ENCODE data around the gene NACAD. TPM values are rescaled to one million over a fixed set of nuclear protein-coding genes. Genes with fewer than 3 reads are reported as not detected.
A peak's percentile ranks its signal among the peaks of the same experiment; 100 is the strongest.
"Not testable (repeated sequence)": the region's sequence is repeated elsewhere in the genome, so short reads cannot be mapped to it uniquely, and the experiment has no call there.

NACAD gene
- total RNA-seq, 4 donors from 2014 or later: 1.4 to 4.4 (median 3.0) TPM

GRCh38 chr7:45116048-45116447 is 27.3 kb upstream of the NACAD start:
- DNase-seq (ENCODE audit: low spot score) (no peak), ATAC-seq (ENCODE audit: low FRiP score) (no peak)
- no peak for TF ChIP-seq CTCF (IDR thresholded peaks at IDR 0.05)

- no peak for ATAC-seq (ENCODE audit: low FRiP score)
- no peak for TF ChIP-seq CTCF (IDR thresholded peaks at IDR 0.05)
- DNase-seq (ENCODE audit: low spot score): no peak
These were observed 26.2 kb upstream of the NACAD start for GRCh38 chr7:45114926-45115325.

- DNase-seq (ENCODE audit: low spot score); ATAC-seq (ENCODE audit: low FRiP score): not testable (repeated sequence)
These were observed 25.5 kb upstream of the NACAD start for GRCh38 chr7:45114257-45114656.

- ATAC-seq (ENCODE audit: low FRiP score): no peak
- no peak for TF ChIP-seq CTCF (IDR thresholded peaks at IDR 0.05)
- no peak for DNase-seq (ENCODE audit: low spot score)
These were observed 23.9 kb upstream of the NACAD start for GRCh38 chr7:45112648-45113047.

GRCh38 chr7:45111298-45112223 is 22.8 kb upstream of the NACAD start, which contains the start of gene TBRG4:
TSS of gene TBRG4 (minus strand) at chr7:45111697. CDS start at chr7:45109237, 2,460 bp downstream.
- no peak for TF ChIP-seq CTCF (IDR thresholded peaks at IDR 0.05)
- peak; percentile 98 for ATAC-seq (ENCODE audit: low FRiP score)
- DNase-seq (ENCODE audit: low spot score): peak; percentile 82

GRCh38 chr7:45108863-45109262 is 20.1 kb upstream of the NACAD start:
- DNase-seq (ENCODE audit: low spot score) (no peak), ATAC-seq (ENCODE audit: low FRiP score) (no peak)
- no peak for TF ChIP-seq CTCF (IDR thresholded peaks at IDR 0.05)

GRCh38 chr7:45107356-45107755 is 18.6 kb upstream of the NACAD start:
- no peak for TF ChIP-seq CTCF (IDR thresholded peaks at IDR 0.05)
- no peak for ATAC-seq (ENCODE audit: low FRiP score)
- DNase-seq (ENCODE audit: low spot score): no peak
